H1 (cell line): ENCODE data around the gene PMFBP1. TPM values are rescaled to one million over a fixed set of nuclear protein-coding genes. Genes with fewer than 3 reads are reported as not detected.

Experiments
- CTCF ChIA-PET: fragments of 300-600 bp; sonication (Branson Sonifier 250); formaldehyde crosslinking; loops from one replicate; lab custom pipeline; 2021; ENCODE audit not compliant: partially characterized antibody; lab: Charles Lee
- POLR2A ChIA-PET: fragments of 300-600 bp; sonication (Branson Sonifier 250); formaldehyde crosslinking; loops from one replicate; lab custom pipeline; 2021; ENCODE audit warnings: inconsistent platforms; ENCODE audit not compliant: partially characterized antibody; lab: Charles Lee
- DNase-seq, 2 experiments: peaks; one replicate each; pipeline versions ENCODE4 v3.0.0 to v3.0.0-alpha.2; 2010 to 2022; ENCODE audit warnings: low spot score in 2 of 2, low read depth in 1 of 2, mixed read lengths in 1 of 2
- FAIRE-seq: peaks from 2 replicates; lab custom pipeline; 2011; peaks lifted over from hg19 to GRCh38; lab: Jason Lieb, UNC
- H2AFZ ChIP-seq: 2 replicates; pipeline ENCODE4 v1.8.1; 2012; ENCODE audit warnings: low read length, inconsistent platforms
- H2AK5ac ChIP-seq: 2 replicates; pipeline ENCODE4 v1.6.1; 2013; ENCODE audit warnings: low read depth, low read length
- H2BK120ac ChIP-seq: replicated peaks from 2 replicates; pipeline ENCODE3; 2013; ENCODE audit warnings: low read depth, low read length, inconsistent platforms
- H2BK12ac ChIP-seq: 2 replicates; pipeline ENCODE4 v1.6.1; 2013; ENCODE audit warnings: low read depth, low read length
- H2BK15ac ChIP-seq: 2 replicates; pipeline ENCODE4 v1.6.1; 2013; ENCODE audit warnings: low read length
- H2BK20ac ChIP-seq: 2 replicates; pipeline ENCODE4 v1.6.1; 2013; ENCODE audit warnings: low read length
- H2BK5ac ChIP-seq: 2 replicates; pipeline ENCODE4 v1.6.1; 2013; ENCODE audit warnings: low read depth, low read length
- H3K14ac ChIP-seq: 2 replicates; pipeline ENCODE4 v1.6.1; 2013; ENCODE audit warnings: inconsistent platforms; ENCODE audit not compliant: insufficient read length
- H3K18ac ChIP-seq: 2 replicates; pipeline ENCODE4 v1.6.1; 2013; ENCODE audit warnings: low read length; ENCODE audit errors: extremely low read depth
- H3K23ac ChIP-seq: 2 replicates; pipeline ENCODE4 v1.6.1; 2013; ENCODE audit warnings: inconsistent platforms; ENCODE audit not compliant: insufficient read length
- H3K23me2 ChIP-seq: 2 replicates; pipeline ENCODE4 v1.6.1; 2013; ENCODE audit warnings: low read depth, low read length
- H3K27ac ChIP-seq: 2 replicates; pipeline ENCODE4 v1.6.1; 2011; ENCODE audit warnings: low read depth, low read length, inconsistent platforms
- H3K27me3 ChIP-seq, 4 experiments: replicated peaks in 1 of 4; 1 replicate in 1 of 4; 2 replicates in 3 of 4; pipeline versions ENCODE4 v1.6.1 to v1.8.1; 2011 to 2013; ENCODE audit warnings: low read length in 3 of 4, mild to moderate bottlenecking in 3 of 4, inconsistent platforms in 2 of 4, mixed read lengths in 2 of 4, moderate library complexity in 1 of 4; ENCODE audit not compliant: control insufficient read depth in 3 of 4, insufficient read depth in 3 of 4; ENCODE audit errors: extremely low read depth in 1 of 4
- H3K36me3 ChIP-seq, 4 experiments: 2 replicates each; pipeline versions ENCODE4 v1.6.1 to v1.8.1; 2011 to 2013; ENCODE audit warnings: mild to moderate bottlenecking in 4 of 4, low read length in 3 of 4, moderate library complexity in 2 of 4, control low read depth in 1 of 4, inconsistent platforms in 1 of 4; ENCODE audit not compliant: insufficient read depth in 4 of 4, control insufficient read depth in 2 of 4
- H3K4ac ChIP-seq: replicated peaks from 2 replicates; pipeline ENCODE3; 2013; ENCODE audit warnings: low read length, low read depth, mixed read lengths, inconsistent platforms; ENCODE audit not compliant: insufficient read length
- H3K4me1 ChIP-seq, 4 experiments: replicated peaks in 1 of 4; 1 replicate in 1 of 4; 2 replicates in 3 of 4; pipeline versions ENCODE4 v1.6.1 to v1.8.1; 2011 to 2013; ENCODE audit warnings: low read length in 3 of 4, inconsistent platforms in 2 of 4, mixed read lengths in 1 of 4; ENCODE audit not compliant: insufficient read depth in 4 of 4, control insufficient read depth in 3 of 4
- H3K4me2 ChIP-seq, 2 experiments: 2 replicates each; pipeline versions ENCODE4 v1.6.1 to v1.8.1; 2011 to 2013; ENCODE audit warnings: low read depth in 2 of 2, low read length in 2 of 2, control low read depth in 1 of 2, inconsistent platforms in 1 of 2, mild to moderate bottlenecking in 1 of 2; ENCODE audit not compliant: insufficient read depth in 1 of 2
- H3K4me3 ChIP-seq, 4 experiments: fragments of 200-600, 300-600 bp in 1 of 4; sonication (generic), shearing (Covaris generic), sonication (Bioruptor Twin) in 1 of 4; 2 replicates each; pipeline versions ENCODE4 v1.5.1 to v1.8.1; 2011 to 2016; ENCODE audit warnings: low read length in 4 of 4, low read depth in 3 of 4, control low read depth in 2 of 4, inconsistent platforms in 2 of 4, mild to moderate bottlenecking in 2 of 4, mixed read lengths in 1 of 4, moderate library complexity in 1 of 4; ENCODE audit not compliant: insufficient read depth in 2 of 4; ENCODE audit errors: extremely low read depth in 1 of 4
- H3K56ac ChIP-seq: replicated peaks from 2 replicates; pipeline ENCODE3; 2013; ENCODE audit warnings: low read depth, mild to moderate bottlenecking, mixed read lengths, low read length, inconsistent platforms; ENCODE audit not compliant: insufficient read length
- H3K79me1 ChIP-seq: 2 replicates; pipeline ENCODE4 v1.6.1; 2013; ENCODE audit warnings: low read depth, low read length, control low read depth
- H3K79me2 ChIP-seq, 2 experiments: 2 replicates each; pipeline versions ENCODE4 v1.6.1 to v1.8.1; 2012 to 2013; ENCODE audit warnings: low read length in 2 of 2, mild to moderate bottlenecking in 2 of 2, inconsistent platforms in 1 of 2; ENCODE audit not compliant: insufficient read depth in 2 of 2, control insufficient read depth in 1 of 2
- H3K9ac ChIP-seq, 4 experiments: replicated peaks in 1 of 4; 1 replicate in 1 of 4; 2 replicates in 3 of 4; pipeline versions ENCODE4 v1.6.1 to v1.8.1; 2011 to 2013; ENCODE audit warnings: low read depth in 3 of 4, low read length in 3 of 4, control low read depth in 2 of 4, mild to moderate bottlenecking in 2 of 4, moderate library complexity in 2 of 4, inconsistent platforms in 1 of 4; ENCODE audit errors: extremely low read depth in 1 of 4
- H3K9me3 ChIP-seq, 2 experiments: 2 replicates each; pipeline versions ENCODE4 v1.6.1 to v1.8.1; 2012 to 2013; ENCODE audit warnings: mild to moderate bottlenecking in 2 of 2, moderate library complexity in 2 of 2, control low read depth in 1 of 2, inconsistent platforms in 1 of 2, low read depth in 1 of 2, low read length in 1 of 2, mixed read lengths in 1 of 2; ENCODE audit not compliant: insufficient read depth in 2 of 2
- H4K20me1 ChIP-seq, 2 experiments: replicated peaks in 1 of 2; 2 replicates each; pipeline versions ENCODE3 to v1.8.1; 2011 to 2013; ENCODE audit warnings: inconsistent platforms in 2 of 2, low read length in 2 of 2, mild to moderate bottlenecking in 1 of 2; ENCODE audit not compliant: insufficient read depth in 2 of 2, control insufficient read depth in 1 of 2
- H4K5ac ChIP-seq: 2 replicates; pipeline ENCODE4 v1.6.1; 2013; ENCODE audit warnings: low read length, low read depth, mixed read lengths, inconsistent platforms; ENCODE audit not compliant: insufficient read length
- H4K8ac ChIP-seq: 2 replicates; pipeline ENCODE4 v1.8.0; 2013; ENCODE audit warnings: mild to moderate bottlenecking, moderate library complexity, low read length, inconsistent platforms; ENCODE audit not compliant: insufficient read depth; ENCODE audit errors: extremely low read depth
- H4K91ac ChIP-seq: replicated peaks from 2 replicates; pipeline ENCODE3; 2013; ENCODE audit warnings: low read length, mixed read lengths, inconsistent platforms; ENCODE audit not compliant: insufficient read length
- ASH2L ChIP-seq: fragments of 200-600, 300-600 bp; sonication (generic); IDR thresholded peaks from one replicate; pipeline ENCODE4 v1.7.1; 2017; ENCODE audit warnings: low read length
- HDAC2 ChIP-seq, 2 experiments: fragments of 300-600 bp in 1 of 2; sonication (generic) in 1 of 2; IDR thresholded peaks; 2 replicates each; pipeline ENCODE4 v1.6.1; 2011 to 2012; ENCODE audit warnings: low read depth in 2 of 2, low read length in 2 of 2, mild to moderate bottlenecking in 2 of 2, moderate library complexity in 2 of 2, borderline replicate concordance in 1 of 2, inconsistent platforms in 1 of 2
- HDAC6 ChIP-seq: IDR thresholded peaks from one replicate; pipeline ENCODE4 v1.7.1; 2012; ENCODE audit warnings: low read depth, mild to moderate bottlenecking, inconsistent platforms, low read length, moderate library complexity
- KDM5A ChIP-seq: fragments of 200-600 bp; IDR thresholded peaks from 2 replicates; pipeline ENCODE4 v1.7.1; 2012; ENCODE audit warnings: mild to moderate bottlenecking, low read length, inconsistent platforms, mixed read lengths
- RAD21 ChIP-seq, 2 experiments: IDR thresholded peaks in 1 of 2; conservative IDR thresholded peaks in 1 of 2; 2 replicates each; pipeline ENCODE4 v1.6.1; 2011; ENCODE audit warnings: low read depth in 2 of 2, low read length in 2 of 2, improper control_type of control experiment in 1 of 2, inconsistent platforms in 1 of 2, mild to moderate bottlenecking in 1 of 2, moderate library complexity in 1 of 2
- SP1 ChIP-seq: IDR thresholded peaks from 2 replicates; pipeline ENCODE4 v1.6.1; 2011; ENCODE audit warnings: low read depth, low read length
- SP2 ChIP-seq: IDR thresholded peaks from 2 replicates; pipeline ENCODE4 v1.6.1; 2012; ENCODE audit warnings: mild to moderate bottlenecking, low read length, inconsistent platforms
- SP4 ChIP-seq: IDR thresholded peaks from 2 replicates; pipeline ENCODE4 v1.6.1; 2012; ENCODE audit warnings: low read length, inconsistent platforms
- TAF7 ChIP-seq: optimal IDR thresholded peaks from 2 replicates; pipeline ENCODE3; 2011; ENCODE audit warnings: low read depth, mild to moderate bottlenecking, inconsistent platforms, low read length, moderate library complexity, borderline replicate concordance
- ZNF274 ChIP-seq: IDR thresholded peaks from 2 replicates; pipeline ENCODE4 v1.7.0; 2012; ENCODE audit warnings: low read length, borderline replicate concordance; ENCODE audit errors: extremely low read depth
- WGBS, 2 experiments: shearing (Covaris generic) in 1 of 2; methylation state at CpG; one replicate each; pipeline versions ENCODE4 v1.1.6 to v1.1.7; 2013 to 2015; ENCODE audit warnings: low lambda C conversion rate in 2 of 2, mixed read lengths in 2 of 2, inconsistent platforms in 1 of 2, low coverage in 1 of 2, missing lambda C conversion rate in 1 of 2; ENCODE audit not compliant: insufficient replicate concordance in 2 of 2, insufficient coverage in 1 of 2, insufficient read length in 1 of 2; ENCODE audit errors: extremely low coverage in 1 of 2, missing lambda C conversion rate in 1 of 2; 5-methylcytosine and 5-hydroxymethylcytosine counted together
- polyA plus RNA-seq, 7 experiments: library from polyadenylated mRNA; depleted of rRNA in 3 of 7; stranded (reverse) in 5 of 7; unstranded in 2 of 7; fragments of >200 nt in 5 of 7; fragments of 200-250 nt in 2 of 7; gene quantifications; 1 replicate in 5 of 7; 2 replicates in 1 of 7; 4 replicates in 1 of 7; pipeline versions ENCODE4 v1.2.1 to v1.2.3, GENCODE V29; 2011 to 2013; ENCODE audit warnings: missing spikeins in 2 of 7, mixed read lengths in 2 of 7
- total RNA-seq: library from RNA; stranded (reverse); fragmentation: NEBNext Ultra II Directional; extraction: Animal tissue kit (Norgen Biotek cat#: 25700); gene quantifications from 2 replicates; pipeline ENCODE4 v1.2.1, GENCODE V29; 2021

Gene PMFBP1
- total and polyA plus RNA-seq, 2 of the 8 experiments (the other 6 are each of a cell fraction or from before 2014, with no cell fraction given) = 0.32 to 1.6 TPM

- Histone ChIP-seq H3K23ac (no peak overlapping the region), H3K14ac (no peak overlapping the region), H3K4me2 (no peak overlapping the region), H3K9me3 (no peaks in the 10 kb centered on the region; a peak in 1 of 4 replicates), H2BK15ac (no peak overlapping the region), H3K23me2 (no peaks in the 10 kb centered on the region; the same call in 1 of the 2 replicates), H3K27me3 (no peaks in the 10 kb centered on the region), H3K4me3 (no peak overlapping the region), H2BK120ac (no peak overlapping the region), H3K36me3 (no peaks in the 10 kb centered on the region), H3K4me1 (no peaks in the 10 kb centered on the region), H2AK5ac (no peak overlapping the region), H2AFZ (no peak overlapping the region), H4K5ac (no peak overlapping the region), H4K8ac (no peak overlapping the region), H4K91ac (no peak overlapping the region), H4K20me1 (no peaks in the 10 kb centered on the region), H3K79me2 (no peaks in the 10 kb centered on the region), H3K56ac (no peak overlapping the region), H3K27ac (no peak overlapping the region), H2BK5ac (no peak overlapping the region), H3K4ac (no peak overlapping the region), H2BK12ac (no peak overlapping the region), H3K18ac (no peak overlapping the region), H2BK20ac (no peak overlapping the region), H3K9ac (no peak overlapping the region), H3K79me1 (no peaks in the 10 kb centered on the region)
- CTCF ChIA-PET = interaction anchor here (1.4 kb wide), 1 partner anchor 14 kb away, joined by 7 read pairs; no protein-coding TSS in a partner anchor
- no peak for TF ChIP-seq ZNF274
- no peak for TF ChIP-seq HDAC2 (IDR thresholded peaks at IDR 0.05; ENCODE audit: borderline replicate concordance in 1 of 2, low read depth in 2 of 2, low read length in 2 of 2)
- no peak for TF ChIP-seq SP4
- no peak for TF ChIP-seq ASH2L
- no peak for TF ChIP-seq HDAC6
- no peak for TF ChIP-seq TAF7
- TF ChIP-seq SP2 = no peak
- TF ChIP-seq SP1 = no peak
- TF ChIP-seq KDM5A = no peak
- TF ChIP-seq RAD21 (IDR thresholded peaks at IDR 0.05 in 1 of 2, conservative IDR thresholded peaks at IDR 0.05 in 1 of 2; ENCODE audit: low read depth in 2 of 2, low read length in 2 of 2) = no peak
- no peak for FAIRE-seq
- POLR2A ChIA-PET = no interaction called here
- 96% methylated on average over 3 of the region's 3 CpGs; no CpG with 5 or more reads in 1 of the 2 experiments for whole genome bisulfite sequencing, 2 experiments
- DNase-seq = no peak
Measured at GRCh38 chr16:72210072-72210471, 38.1 kb upstream of the PMFBP1 start.
